ENCODE measurements around the gene MARK4.

GRCh38 chr19:45349430-45349941 is 98.4 kb downstream of the MARK4 start:
- TF ChIP-seq POLR2A (IDR thresholded peaks at IDR 0.05), result no peak
- TF ChIP-seq CTCF (IDR thresholded peaks at IDR 0.05 in 4 of 5, conservative IDR thresholded peaks at IDR 0.05 in 1 of 5), result no peak
